HepG2 (cell line): ENCODE results near the gene PFKFB4. TPM values are rescaled to one million over a fixed set of nuclear protein-coding genes. Genes with fewer than 3 reads are reported as not detected.

Experiments
- ATAC-seq: fragments of 200-7000 bp; cut with Tn5 transposase; 3 replicates; pipeline ENCODE4 v1.9.1; 2020; ENCODE audit warnings: mild to moderate bottlenecking, moderate library complexity
- BruUV-seq: library from RNA; stranded (reverse); fragments of 400-500 nt; replicated peaks from 2 replicates; lab custom pipeline; 2021; lab: Mats Ljungman, UMichigan
- CTCF ChIA-PET: fragments of 300-600 bp; formaldehyde crosslinking; extraction: SDS; loops from one replicate; lab custom pipeline; 2021; ENCODE audit warnings: low total read pairs, inconsistent platforms, low intra/inter-chr PET ratio; lab: Yijun Ruan, JAX
- POLR2A ChIA-PET: fragments of 350-600 bp; sonication (Branson Sonifier 250); formaldehyde crosslinking; loops from one replicate; lab custom pipeline; 2020; ENCODE audit warnings: antibody characterized with exemption, inconsistent platforms; lab: Yijun Ruan, JAX
- DNase-seq: peaks from one replicate; pipeline ENCODE4 v3.0.0-alpha.2; 2015; ENCODE audit warnings: low spot score
- FAIRE-seq: peaks from 3 replicates; lab custom pipeline; 2011; peaks lifted over from hg19 to GRCh38; lab: Jason Lieb, UNC
- H2AFZ ChIP-seq: one replicate; pipeline ENCODE4 v1.6.1; 2011; ENCODE audit warnings: low read length, inconsistent platforms
- H3K27ac ChIP-seq: fragments of 300-600 bp; 3 replicates; pipeline ENCODE4 v1.8.0; 2011; ENCODE audit warnings: mixed run types, mild to moderate bottlenecking, mixed read lengths, low read length, inconsistent platforms; ENCODE audit not compliant: insufficient read depth; ENCODE audit errors: extremely low read length
- H3K27me3 ChIP-seq, 2 experiments: fragments of 200-600 bp in 1 of 2; 2 replicates in 1 of 2; 3 replicates in 1 of 2; pipeline versions ENCODE4 v1.6.0 to v1.8.0; 2011; ENCODE audit warnings: low read length in 2 of 2, mild to moderate bottlenecking in 2 of 2, moderate library complexity in 2 of 2, inconsistent platforms in 1 of 2; ENCODE audit not compliant: insufficient read depth in 2 of 2, control insufficient read depth in 1 of 2
- H3K36me3 ChIP-seq, 2 experiments: fragments of 200-600 bp in 1 of 2; replicated peaks in 1 of 2; 2 replicates in 1 of 2; 3 replicates in 1 of 2; pipeline versions ENCODE4 v1.5.1 to v1.8.0; 2011; ENCODE audit warnings: low read length in 2 of 2, inconsistent platforms in 1 of 2; ENCODE audit not compliant: insufficient read depth in 2 of 2, control insufficient read depth in 1 of 2
- H3K4me1 ChIP-seq: 2 replicates; pipeline ENCODE4 v1.5.1; 2012; ENCODE audit warnings: low read length, inconsistent platforms; ENCODE audit not compliant: insufficient read depth
- H3K4me2 ChIP-seq: 2 replicates; pipeline ENCODE4 v1.6.0; 2011; ENCODE audit warnings: low read depth, low read length, inconsistent platforms
- H3K4me3 ChIP-seq, 3 experiments: fragments of 200-600 bp in 1 of 3; sonication (generic), shearing (Covaris generic) in 1 of 3; replicated peaks in 1 of 3; 2 replicates each; pipeline ENCODE4 v1.5.1; 2011 to 2016; ENCODE audit warnings: low read length in 3 of 3, inconsistent platforms in 2 of 3, low read depth in 2 of 3, mild to moderate bottlenecking in 2 of 3, control low read depth in 1 of 3, mixed read lengths in 1 of 3; ENCODE audit not compliant: insufficient read depth in 1 of 3
- H3K79me2 ChIP-seq: one replicate; pipeline ENCODE4 v1.6.1; 2011; ENCODE audit warnings: low read length, inconsistent platforms; ENCODE audit not compliant: insufficient read depth
- H3K9ac ChIP-seq: 2 replicates; pipeline ENCODE4 v1.6.0; 2011; ENCODE audit warnings: mild to moderate bottlenecking, low read depth, low read length, inconsistent platforms; ENCODE audit not compliant: insufficient read depth
- H3K9me3 ChIP-seq: 2 replicates; pipeline ENCODE4 v1.5.1; 2012; ENCODE audit warnings: mild to moderate bottlenecking, low read length
- H4K20me1 ChIP-seq: 2 replicates; pipeline ENCODE4 v1.6.0; 2011; ENCODE audit warnings: inconsistent platforms, mild to moderate bottlenecking, low read length, moderate library complexity; ENCODE audit not compliant: insufficient read depth
- AKAP8 ChIP-seq: sonication (generic); formaldehyde crosslinking; IDR thresholded peaks from 2 replicates; pipeline ENCODE4 v1.5.1; 2020; ENCODE audit warnings: mild to moderate bottlenecking, missing genetic modification reagents
- MYNN ChIP-seq: sonication (generic); formaldehyde crosslinking; IDR thresholded peaks from 2 replicates; pipeline ENCODE4 v1.4.0; 2020; ENCODE audit warnings: mild to moderate bottlenecking, low read depth, missing genetic modification reagents
- POLR2A ChIP-seq, 2 experiments: IDR thresholded peaks; 2 replicates each; pipeline ENCODE4 v1.6.1; 2011; ENCODE audit warnings: low read depth in 2 of 2, low read length in 2 of 2, mild to moderate bottlenecking in 1 of 2, moderate library complexity in 1 of 2; ENCODE audit not compliant: insufficient read depth in 1 of 2
- POLR2G ChIP-seq: fragments of 200-400 bp; formaldehyde crosslinking; IDR thresholded peaks from 2 replicates; pipeline ENCODE4 v1.6.1; 2018; ENCODE audit warnings: mild to moderate bottlenecking, low read depth, low read length, moderate library complexity
- SALL2 ChIP-seq: sonication (generic); formaldehyde crosslinking; IDR thresholded peaks from 2 replicates; pipeline ENCODE4 v1.8.1; 2023; ENCODE audit warnings: mild to moderate bottlenecking, missing genetic modification reagents, inconsistent platforms
- SIN3A ChIP-seq: IDR thresholded peaks from 2 replicates; pipeline ENCODE4 v1.6.1; 2011; ENCODE audit warnings: low read depth, mild to moderate bottlenecking, control low read depth, low read length, borderline replicate concordance
- YEATS4 ChIP-seq: sonication (generic); formaldehyde crosslinking; IDR thresholded peaks from 2 replicates; pipeline ENCODE4 v1.4.0; 2020; ENCODE audit warnings: missing genetic modification reagents, borderline replicate concordance
- ZNF232 ChIP-seq: sonication (generic); formaldehyde crosslinking; IDR thresholded peaks from 2 replicates; pipeline ENCODE4 v1.4.0; 2020; ENCODE audit warnings: missing genetic modification reagents, borderline replicate concordance
- ZNF276 ChIP-seq: sonication (generic); formaldehyde crosslinking; IDR thresholded peaks from 2 replicates; pipeline ENCODE4 v1.4.0; 2020; ENCODE audit warnings: mild to moderate bottlenecking, low read depth, missing genetic modification reagents
- ZNF782 ChIP-seq: sonication (generic); formaldehyde crosslinking; IDR thresholded peaks from 2 replicates; pipeline ENCODE4 v1.4.0; 2020; ENCODE audit warnings: missing genetic modification reagents, mild to moderate bottlenecking, borderline replicate concordance
- ZNF792 ChIP-seq: IDR thresholded peaks from 2 replicates; pipeline ENCODE4 v1.6.1; 2016
- ZSCAN12 ChIP-seq: sonication (generic); formaldehyde crosslinking; IDR thresholded peaks from 2 replicates; pipeline ENCODE4 v1.9.0; 2021; ENCODE audit warnings: mild to moderate bottlenecking, missing genetic modification reagents
- ZZZ3 ChIP-seq: sonication (generic); formaldehyde crosslinking; IDR thresholded peaks from 2 replicates; pipeline ENCODE4 v1.4.0; 2020; ENCODE audit warnings: missing genetic modification reagents, mild to moderate bottlenecking, borderline replicate concordance
- WGBS: methylation state at CpG from one replicate; pipeline ENCODE4 v1.1.6; 2017; ENCODE audit warnings: low lambda C conversion rate; 5-methylcytosine and 5-hydroxymethylcytosine counted together
- in situ Hi-C: cut with HindIII; loops from 2 replicates; pipeline ENCODE4 v1.10.0; 2017; ENCODE audit warnings: low pct_unique_long_range_greater_than_20kb; ENCODE audit not compliant: extremely low pct_ligation_motif_present
- intact Hi-C: fragments of 100-400 bp; cut with micrococcal nuclease; formaldehyde crosslinking; loops from one replicate; pipeline ENCODE4 v1.10.0; 2022; ENCODE audit not compliant: unreplicated experiment
- polyA plus RNA-seq, 8 experiments: library from polyadenylated mRNA; depleted of rRNA in 3 of 8; stranded (reverse) in 7 of 8; unstranded in 1 of 8; fragments of >200 nt; fragmentation: Illumina TruSeq in 4 of 8; extraction: Trizol in 4 of 8; gene quantifications; 2 replicates each; pipeline versions ENCODE4 v1.2.1 to v1.2.3, GENCODE V29; 2011 to 2016; ENCODE audit warnings: low read depth in 4 of 8, missing spikeins in 1 of 8, mixed read lengths in 1 of 8; ENCODE audit not compliant: insufficient read depth in 1 of 8
- total RNA-seq, 5 experiments: library from RNA; depleted of rRNA; stranded (reverse); fragments of >200 nt; fragmentation: Illumina TruSeq; extraction: Trizol; gene quantifications; 2 replicates each; pipeline ENCODE4 v1.2.3, GENCODE V29; 2016; ENCODE audit warnings: low read depth in 1 of 5
- TF ChIP-seq, protein P1 (sequence below): sonication (generic); formaldehyde crosslinking; IDR thresholded peaks from 2 replicates; pipeline ENCODE4 v1.5.1; 2020; ENCODE audit warnings: mild to moderate bottlenecking, missing genetic modification reagents, moderate library complexity
- TF ChIP-seq, protein P2 (sequence below), 2 experiments: sonication (generic) in 1 of 2; formaldehyde crosslinking in 1 of 2; IDR thresholded peaks; 2 replicates each; pipeline versions ENCODE4 v1.4.0 to v1.6.1; 2018 to 2020; ENCODE audit warnings: missing genetic modification reagents in 2 of 2, borderline replicate concordance in 1 of 2, low read depth in 1 of 2, mild to moderate bottlenecking in 1 of 2, missing biosample characterization in 1 of 2

The PFKFB4 gene
- total and polyA plus RNA-seq, 2 of the 13 experiments (the other 11 are each of a cell fraction or from before 2014, with no cell fraction given), result 7.1 to 103 TPM

DNA sequence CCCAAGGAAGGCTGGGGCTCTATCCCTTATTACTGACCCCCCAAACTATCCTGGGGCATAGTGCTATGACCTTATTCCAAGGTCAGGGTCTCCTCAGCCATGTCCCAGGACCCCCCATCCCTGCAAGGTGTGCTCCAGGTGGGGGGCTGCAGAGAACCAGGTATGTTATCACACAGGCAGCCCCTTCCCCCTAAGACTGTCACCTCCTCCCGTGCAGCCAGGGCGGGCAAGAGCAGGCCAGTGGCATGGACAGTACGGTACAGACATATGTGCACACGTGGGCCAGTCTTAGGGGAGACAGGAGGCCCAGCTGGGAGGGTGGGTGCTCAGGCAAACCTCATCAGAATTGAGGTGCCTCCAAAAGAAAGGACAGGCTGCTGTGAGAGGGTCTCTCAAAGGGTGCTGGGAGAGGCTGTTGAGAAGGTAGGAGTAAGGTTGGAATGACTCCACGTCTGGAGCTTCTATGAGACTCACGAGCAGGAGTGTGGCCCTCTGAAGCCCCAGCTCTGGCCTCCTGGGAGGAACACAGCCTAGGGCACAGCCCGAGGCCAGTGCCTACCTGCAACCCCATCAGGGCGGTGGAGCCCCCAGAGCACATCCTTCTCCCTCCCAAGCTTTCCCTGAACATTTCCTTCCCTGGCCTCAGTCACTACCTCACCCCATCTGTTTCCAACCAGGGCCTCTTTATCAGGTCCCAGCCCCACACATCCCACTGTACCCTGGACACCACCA lies 40.2 kb upstream of the PFKFB4 start:
- no peak for DNase-seq
- CTCF ChIA-PET, result no interaction called here
- Histone ChIP-seq H3K9me3 (no peaks in the 10 kb centered on the region), H3K36me3 (peaks cover 27 to 42% of the 10 kb centered on the region in 2 experiments; a peak in 4 of 5 replicates), H3K27ac (peak overlapping the region; percentile 0), H3K4me3 (no peak overlapping the region), H3K79me2 (no peaks in the 10 kb centered on the region), H4K20me1 (0 out of 2 replicates have a peak, but pooled peaks cover 8% of the 10 kb centered on the region), H3K27me3 (no peaks in the 10 kb centered on the region), H3K9ac (no peak overlapping the region), H2AFZ (no peak overlapping the region), H3K4me2 (no peak overlapping the region), H3K4me1 (peaks cover 35% of the 10 kb centered on the region)
- 88% methylated on average over 7 of the region's 8 CpGs for WGBS
- no TSS peak for BruUV-seq
- ATAC-seq, result peak; percentile 8; the same call in 1 of the 3 replicates
- in situ Hi-C loops, result no loop called here
- intact Hi-C loops, result no loop called here
- TF ChIP-seq, protein P1, sequence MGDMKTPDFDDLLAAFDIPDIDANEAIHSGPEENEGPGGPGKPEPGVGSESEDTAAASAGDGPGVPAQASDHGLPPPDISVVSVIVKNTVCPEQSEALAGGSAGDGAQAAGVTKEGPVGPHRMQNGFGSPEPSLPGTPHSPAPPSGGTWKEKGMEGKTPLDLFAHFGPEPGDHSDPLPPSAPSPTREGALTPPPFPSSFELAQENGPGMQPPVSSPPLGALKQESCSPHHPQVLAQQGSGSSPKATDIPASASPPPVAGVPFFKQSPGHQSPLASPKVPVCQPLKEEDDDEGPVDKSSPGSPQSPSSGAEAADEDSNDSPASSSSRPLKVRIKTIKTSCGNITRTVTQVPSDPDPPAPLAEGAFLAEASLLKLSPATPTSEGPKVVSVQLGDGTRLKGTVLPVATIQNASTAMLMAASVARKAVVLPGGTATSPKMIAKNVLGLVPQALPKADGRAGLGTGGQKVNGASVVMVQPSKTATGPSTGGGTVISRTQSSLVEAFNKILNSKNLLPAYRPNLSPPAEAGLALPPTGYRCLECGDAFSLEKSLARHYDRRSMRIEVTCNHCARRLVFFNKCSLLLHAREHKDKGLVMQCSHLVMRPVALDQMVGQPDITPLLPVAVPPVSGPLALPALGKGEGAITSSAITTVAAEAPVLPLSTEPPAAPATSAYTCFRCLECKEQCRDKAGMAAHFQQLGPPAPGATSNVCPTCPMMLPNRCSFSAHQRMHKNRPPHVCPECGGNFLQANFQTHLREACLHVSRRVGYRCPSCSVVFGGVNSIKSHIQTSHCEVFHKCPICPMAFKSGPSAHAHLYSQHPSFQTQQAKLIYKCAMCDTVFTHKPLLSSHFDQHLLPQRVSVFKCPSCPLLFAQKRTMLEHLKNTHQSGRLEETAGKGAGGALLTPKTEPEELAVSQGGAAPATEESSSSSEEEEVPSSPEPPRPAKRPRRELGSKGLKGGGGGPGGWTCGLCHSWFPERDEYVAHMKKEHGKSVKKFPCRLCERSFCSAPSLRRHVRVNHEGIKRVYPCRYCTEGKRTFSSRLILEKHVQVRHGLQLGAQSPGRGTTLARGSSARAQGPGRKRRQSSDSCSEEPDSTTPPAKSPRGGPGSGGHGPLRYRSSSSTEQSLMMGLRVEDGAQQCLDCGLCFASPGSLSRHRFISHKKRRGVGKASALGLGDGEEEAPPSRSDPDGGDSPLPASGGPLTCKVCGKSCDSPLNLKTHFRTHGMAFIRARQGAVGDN, result peak; percentile 28; the same call in 1 of the 2 replicates
- TF ChIP-seq ZZZ3 (CRISPR knock-in tag), result no peak
- TF ChIP-seq, protein P2, sequence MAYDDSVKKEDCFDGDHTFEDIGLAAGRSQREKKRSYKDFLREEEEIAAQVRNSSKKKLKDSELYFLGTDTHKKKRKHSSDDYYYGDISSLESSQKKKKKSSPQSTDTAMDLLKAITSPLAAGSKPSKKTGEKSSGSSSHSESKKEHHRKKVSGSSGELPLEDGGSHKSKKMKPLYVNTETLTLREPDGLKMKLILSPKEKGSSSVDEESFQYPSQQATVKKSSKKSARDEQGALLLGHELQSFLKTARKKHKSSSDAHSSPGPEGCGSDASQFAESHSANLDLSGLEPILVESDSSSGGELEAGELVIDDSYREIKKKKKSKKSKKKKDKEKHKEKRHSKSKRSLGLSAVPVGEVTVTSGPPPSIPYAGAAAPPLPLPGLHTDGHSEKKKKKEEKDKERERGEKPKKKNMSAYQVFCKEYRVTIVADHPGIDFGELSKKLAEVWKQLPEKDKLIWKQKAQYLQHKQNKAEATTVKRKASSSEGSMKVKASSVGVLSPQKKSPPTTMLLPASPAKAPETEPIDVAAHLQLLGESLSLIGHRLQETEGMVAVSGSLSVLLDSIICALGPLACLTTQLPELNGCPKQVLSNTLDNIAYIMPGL (CRISPR knock-in tag; IDR thresholded peaks at IDR 0.05; ENCODE audit: borderline replicate concordance in 1 of 2, low read depth in 1 of 2), result no peak
- no peak for TF ChIP-seq ZNF792 (CRISPR knock-in tag)
- peak in 1 of 2 experiments; percentile 30; a peak in 1 of 4 replicates for TF ChIP-seq POLR2A (IDR thresholded peaks at IDR 0.05; ENCODE audit: insufficient read depth in 1 of 2, low read depth in 2 of 2, low read length in 2 of 2)
- TF ChIP-seq MYNN (CRISPR knock-in tag), result no peak
- TF ChIP-seq ZNF782, result no peak
- TF ChIP-seq POLR2G, result peak; percentile 46
- no peak for TF ChIP-seq SIN3A
- TF ChIP-seq ZSCAN12 (CRISPR knock-in tag), result no peak
- peak; percentile 38 for TF ChIP-seq AKAP8
- no peak for TF ChIP-seq ZNF232 (CRISPR knock-in tag)
- no peak for TF ChIP-seq SALL2 (CRISPR knock-in tag)
- TF ChIP-seq YEATS4 (CRISPR knock-in tag), result no peak
- no peak for TF ChIP-seq ZNF276 (CRISPR knock-in tag)
- POLR2A ChIA-PET, result interaction anchor here (1.0 to 3.3 kb wide), 6 partner anchors 13 to 65 kb away, joined by 3 to 11 read pairs (median 4); partner anchors contain the start of genes SLC26A6 and UQCRC1
- FAIRE-seq, result no peak
